Measurements from ENCODE around the gene LCN10. TPM values are rescaled to one million over a fixed set of nuclear protein-coding genes. Genes with fewer than 3 reads are reported as not detected.

LCN10 gene
- total RNA-seq, 4 donors from 2014 or later, result 7.0 to 12.6 (median 9.8) TPM

DNA sequence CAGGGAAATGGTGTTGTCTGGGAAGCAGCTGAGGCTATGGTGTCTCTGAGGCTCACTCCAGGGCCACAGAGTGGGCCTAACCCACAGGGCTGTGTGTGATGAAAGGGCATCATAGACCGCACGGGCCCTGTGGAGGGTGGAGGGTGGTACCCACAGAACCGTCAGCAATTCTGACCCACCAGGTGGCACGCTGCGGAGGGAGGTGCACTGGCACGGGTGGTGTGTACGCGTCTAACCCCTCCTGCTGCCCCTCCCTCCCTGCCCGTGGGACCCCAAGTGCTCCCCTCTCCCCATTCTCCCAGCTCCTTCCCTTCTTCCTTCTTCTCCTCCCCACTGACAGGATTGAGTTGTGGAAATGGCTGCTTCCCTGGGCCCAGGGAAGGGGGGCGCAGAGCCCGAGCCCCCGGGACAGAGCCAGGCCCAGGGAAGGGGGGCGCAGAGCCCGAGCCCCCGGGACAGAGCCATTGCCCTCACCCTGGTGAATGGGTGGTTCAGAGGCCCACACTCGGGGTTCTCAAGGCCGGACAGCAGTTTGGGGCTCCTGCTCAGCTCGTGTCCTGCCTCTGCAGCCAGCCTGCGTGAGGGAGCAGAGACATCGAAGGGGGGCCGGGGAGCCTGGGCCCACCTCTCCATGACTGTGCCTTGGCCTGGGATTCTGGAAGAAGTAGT, 6.8 kb downstream of the LCN10 start:
- WGBS, result 82% methylated on average over 13 of the region's 21 CpGs
- peaks cover 0 to 15% (median 2%) of the 10 kb centered on the region in 4 donors for H3K27me3 ChIP-seq
- no peak for DNase-seq (ENCODE audit: extremely low spot score)

DNA sequence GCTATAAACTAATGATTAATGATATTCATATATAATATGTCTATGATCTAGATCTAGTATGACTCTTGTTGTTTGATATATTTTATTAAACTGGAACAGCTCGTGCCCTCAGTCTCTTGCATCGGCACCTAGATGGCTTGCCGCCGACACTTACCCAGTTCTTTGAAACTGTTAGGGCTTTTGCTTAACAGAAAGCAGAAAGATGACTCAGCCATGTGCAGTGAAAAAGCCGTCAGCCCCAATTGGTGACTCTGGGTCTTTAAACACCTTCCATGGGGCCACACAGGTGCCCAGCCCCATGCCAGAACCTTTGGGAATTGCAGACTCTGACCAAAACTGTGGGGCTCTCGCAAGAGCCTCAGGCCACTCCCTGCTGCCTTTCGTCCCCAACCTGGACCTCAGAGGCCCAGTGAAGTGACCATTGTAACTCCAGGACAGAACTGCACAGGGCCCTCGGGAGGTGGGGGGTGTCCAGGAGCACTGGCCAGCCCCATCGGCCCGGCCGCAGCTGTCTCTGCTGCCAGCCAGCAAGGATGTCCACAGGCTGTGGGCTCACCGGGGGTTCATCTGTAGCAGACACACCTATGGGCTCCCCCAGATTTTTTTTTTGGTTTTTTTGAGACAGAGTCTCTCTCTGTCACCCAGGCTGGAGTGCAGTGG, 7.8 kb downstream of the LCN10 start:
- WGBS, result 90% methylated on average over 11 of the region's 12 CpGs
- TF ChIP-seq CTCF (IDR thresholded peaks at IDR 0.05) (no peak), POLR2AphosphoS5 (IDR thresholded peaks at IDR 0.05) (no peak), EP300 (IDR thresholded peaks at IDR 0.05) (no peak), POLR2A (IDR thresholded peaks at IDR 0.05; ENCODE audit: low read depth) (no peak)
- no peak overlapping the region for H3K4me3 ChIP-seq
- intact Hi-C loops (cut with DNase I), result no loop called here
- H3K9me3 ChIP-seq, result no peaks in the 10 kb centered on the region
- no peak for DNase-seq (ENCODE audit: extremely low spot score)
- H3K36me3 ChIP-seq, result peaks cover 0 to under 1% (median 0%) of the 10 kb centered on the region in 4 donors
- H3K27ac ChIP-seq (replicated peaks in 1 of 4), result no peak overlapping the region
- H3K4me1 ChIP-seq, result peaks cover 0 to 1% (median 0%) of the 10 kb centered on the region in 4 donors
- H3K27me3 ChIP-seq, result peaks cover 0 to 5% (median 0%) of the 10 kb centered on the region in 4 donors

More for the DNA sequence above, 6.8 kb downstream of the LCN10 start:
- TF ChIP-seq POLR2A (IDR thresholded peaks at IDR 0.05; ENCODE audit: low read depth) (no peak), CTCF (IDR thresholded peaks at IDR 0.05) (no peak), EP300 (IDR thresholded peaks at IDR 0.05) (no peak), POLR2AphosphoS5 (IDR thresholded peaks at IDR 0.05) (no peak)
- no peaks in the 10 kb centered on the region for H3K9me3 ChIP-seq
- H3K4me1 ChIP-seq, result peaks cover 3 to 4% (median 3%) of the 10 kb centered on the region in 4 donors
- H3K4me3 ChIP-seq, result no peak overlapping the region
- peaks cover 0 to 3% (median 0%) of the 10 kb centered on the region in 4 donors for H3K36me3 ChIP-seq
- H3K27ac ChIP-seq (replicated peaks in 1 of 4), result no peak overlapping the region
- intact Hi-C loops (cut with DNase I), result no loop called here

GRCh38 chr9:136733611-136734010, 9.1 kb downstream of the LCN10 start:
- TF ChIP-seq CTCF (IDR thresholded peaks at IDR 0.05), result no peak
- Histone ChIP-seq H3K4me1 (peaks cover 7 to 15% (median 11%) of the 10 kb centered on the region in 4 donors), H3K9me3 (no peaks in the 10 kb centered on the region), H3K4me3 (no peak overlapping the region), H3K27me3 (no peaks in the 10 kb centered on the region), H3K27ac (replicated peaks in 1 of 4) (no peak overlapping the region), H3K36me3 (no peaks in the 10 kb centered on the region)
- 74% methylated on average over 11 of the region's 12 CpGs for WGBS
- no peak for DNase-seq (ENCODE audit: extremely low spot score)
- intact Hi-C loops (cut with DNase I), result no loop called here

GRCh38 chr9:136732444-136733178, 10.1 kb downstream of the LCN10 start:
- no peak for TF ChIP-seq POLR2A (IDR thresholded peaks at IDR 0.05; ENCODE audit: low read depth)
- intact Hi-C loops (cut with DNase I), result no loop called here
- 73% methylated on average over 7 of the region's 16 CpGs for WGBS
- Histone ChIP-seq H3K4me1 (peaks cover 9 to 19% (median 15%) of the 10 kb centered on the region in 4 donors), H3K27ac (replicated peaks in 1 of 4) (no peak overlapping the region), H3K27me3 (no peaks in the 10 kb centered on the region), H3K9me3 (no peaks in the 10 kb centered on the region), H3K36me3 (no peaks in the 10 kb centered on the region), H3K4me3 (no peak overlapping the region)
- DNase-seq (ENCODE audit: extremely low spot score), result no peak

DNA sequence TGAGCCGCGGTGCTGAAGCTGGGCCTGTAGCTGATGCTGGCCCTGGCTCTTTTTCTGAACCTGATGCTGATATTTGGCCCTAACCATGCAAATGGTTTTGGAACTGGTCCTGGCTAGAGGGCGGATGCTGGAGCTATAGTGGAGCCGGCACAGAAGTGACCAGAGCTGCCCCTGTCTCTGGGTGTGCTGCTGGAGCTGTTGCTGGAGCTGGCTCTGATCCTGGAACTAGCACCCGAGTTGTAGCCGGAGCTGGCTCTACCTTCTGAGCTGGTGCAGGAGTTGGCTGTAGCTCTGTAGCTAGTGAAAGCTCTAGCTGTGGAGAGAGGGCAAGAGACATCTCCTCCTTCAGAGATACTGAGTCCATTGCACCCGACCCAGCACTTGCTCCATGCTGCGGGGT, 12.8 kb downstream of the LCN10 start:
- intact Hi-C loops (cut with DNase I), result loop anchor here (5.0 kb wide), 1 partner anchor 43 kb away; the partner anchor contains the start of gene AGPAT2
- Histone ChIP-seq H3K9me3 (no peaks in the 10 kb centered on the region), H3K4me3 (no peak overlapping the region), H3K4me1 (peaks cover 33 to 44% (median 40%) of the 10 kb centered on the region in 4 donors), H3K27me3 (no peaks in the 10 kb centered on the region), H3K36me3 (peaks cover 7 to 20% (median 19%) of the 10 kb centered on the region in 4 donors), H3K27ac (replicated peaks in 1 of 4) (no peak overlapping the region)
- no peak for DNase-seq (ENCODE audit: extremely low spot score)
- no peak for TF ChIP-seq POLR2A (IDR thresholded peaks at IDR 0.05; ENCODE audit: low read depth)
- no peak for TF ChIP-seq POLR2AphosphoS5 (IDR thresholded peaks at IDR 0.05)
- TF ChIP-seq EP300 (IDR thresholded peaks at IDR 0.05), result no peak
- no peak for TF ChIP-seq CTCF (IDR thresholded peaks at IDR 0.05)
- 68% methylated on average over 3 of the region's 8 CpGs for WGBS

All from esophagus muscularis mucosa (tissue), 4 donors.